Trophoblast cell (in vitro differentiated cells and primary cell): ENCODE measurements around the gene SLC5A1.
A peak's percentile ranks its signal among the peaks of the same experiment; 100 is the strongest.

Source experiments
- DNase-seq, 2 donors: peaks; one replicate each; pipeline ENCODE4 v3.0.0-alpha.2; 2016
- H2AFZ ChIP-seq: 2 replicates; pipeline ENCODE4 v1.6.1; 2013; ENCODE audit warnings: low read length, moderate library complexity, mild to moderate bottlenecking; ENCODE audit not compliant: insufficient read depth, poor library complexity
- H2AK5ac ChIP-seq: 2 replicates; pipeline ENCODE4 v1.6.1; 2013; ENCODE audit warnings: mild to moderate bottlenecking, low read length
- H2BK120ac ChIP-seq: 2 replicates; pipeline ENCODE4 v1.6.1; 2013; ENCODE audit warnings: low read length, mild to moderate bottlenecking, moderate library complexity; ENCODE audit not compliant: insufficient read depth, poor library complexity
- H2BK12ac ChIP-seq: 2 replicates; pipeline ENCODE4 v1.6.1; 2013; ENCODE audit warnings: mild to moderate bottlenecking, low read length, moderate library complexity
- H2BK5ac ChIP-seq: 2 replicates; pipeline ENCODE4 v1.6.1; 2013; ENCODE audit warnings: low read length, low read depth, moderate library complexity, mild to moderate bottlenecking; ENCODE audit not compliant: poor library complexity
- H3K14ac ChIP-seq: 2 replicates; pipeline ENCODE4 v1.6.1; 2013; ENCODE audit warnings: mild to moderate bottlenecking, low read length
- H3K18ac ChIP-seq: 2 replicates; pipeline ENCODE4 v1.6.1; 2013; ENCODE audit warnings: mild to moderate bottlenecking, low read length
- H3K23ac ChIP-seq: 2 replicates; pipeline ENCODE4 v1.6.1; 2013; ENCODE audit warnings: low read length
- H3K27ac ChIP-seq: 2 replicates; pipeline ENCODE4 v1.5.1; 2013; ENCODE audit warnings: low read depth, mild to moderate bottlenecking, inconsistent platforms, low read length, moderate library complexity
- H3K27me3 ChIP-seq: 2 replicates; pipeline ENCODE4 v1.6.1; 2013; ENCODE audit warnings: inconsistent platforms, mild to moderate bottlenecking, low read length, moderate library complexity; ENCODE audit not compliant: insufficient read depth
- H3K36me3 ChIP-seq, 2 experiments: 1 replicate in 1 of 2; 2 replicates in 1 of 2; pipeline ENCODE4 v1.6.1; 2013; ENCODE audit warnings: low read length in 2 of 2, mild to moderate bottlenecking in 2 of 2, moderate library complexity in 1 of 2; ENCODE audit not compliant: insufficient read depth in 2 of 2, control insufficient read depth in 1 of 2
- H3K4ac ChIP-seq: 2 replicates; pipeline ENCODE4 v1.6.1; 2013; ENCODE audit warnings: low read depth, mild to moderate bottlenecking, low read length, moderate library complexity
- H3K4me1 ChIP-seq, 2 experiments: 1 replicate in 1 of 2; 2 replicates in 1 of 2; pipeline ENCODE4 v1.6.1; 2013; ENCODE audit warnings: low read length in 2 of 2, mild to moderate bottlenecking in 2 of 2, moderate library complexity in 1 of 2; ENCODE audit not compliant: insufficient read depth in 2 of 2, control insufficient read depth in 1 of 2
- H3K4me2 ChIP-seq: 2 replicates; pipeline ENCODE4 v1.6.1; 2013; ENCODE audit warnings: inconsistent platforms, mild to moderate bottlenecking, low read length, moderate library complexity
- H3K4me3 ChIP-seq: 2 replicates; pipeline ENCODE4 v1.5.1; 2013; ENCODE audit warnings: mild to moderate bottlenecking, low read depth, low read length, inconsistent platforms
- H3K79me1 ChIP-seq: one replicate; pipeline ENCODE4 v1.6.1; 2013; ENCODE audit warnings: low read length
- H3K79me2 ChIP-seq: 2 replicates; pipeline ENCODE4 v1.6.1; 2013; ENCODE audit warnings: low read length, mild to moderate bottlenecking; ENCODE audit not compliant: control insufficient read depth, insufficient read depth, poor library complexity
- H3K9ac ChIP-seq: 2 replicates; pipeline ENCODE4 v1.6.1; 2013; ENCODE audit warnings: mild to moderate bottlenecking, low read length
- H3K9me3 ChIP-seq: 2 replicates; pipeline ENCODE4 v1.6.1; 2013; ENCODE audit warnings: low read depth, mild to moderate bottlenecking, control low read depth, inconsistent platforms, low read length; ENCODE audit not compliant: insufficient read depth
- H4K12ac ChIP-seq: 2 replicates; pipeline ENCODE4 v1.6.1; 2013; ENCODE audit warnings: low read depth, mild to moderate bottlenecking, low read length, moderate library complexity
- H4K8ac ChIP-seq: 2 replicates; pipeline ENCODE4 v1.6.1; 2013; ENCODE audit warnings: low read depth, mild to moderate bottlenecking, low read length, moderate library complexity
- H4K91ac ChIP-seq: one replicate; pipeline ENCODE4 v1.6.1; 2013; ENCODE audit warnings: low read depth, mild to moderate bottlenecking, low read length, moderate library complexity
- WGBS: extraction: QIAGEN DNeasy Blood & Tissue Kit; methylation state at CpG from one replicate; pipeline ENCODE4 v1.1.7; 2013; ENCODE audit warnings: missing lambda C conversion rate; ENCODE audit not compliant: insufficient read length, insufficient coverage; ENCODE audit errors: extremely low coverage; 5-methylcytosine and 5-hydroxymethylcytosine counted together

Gene SLC5A1

DNA sequence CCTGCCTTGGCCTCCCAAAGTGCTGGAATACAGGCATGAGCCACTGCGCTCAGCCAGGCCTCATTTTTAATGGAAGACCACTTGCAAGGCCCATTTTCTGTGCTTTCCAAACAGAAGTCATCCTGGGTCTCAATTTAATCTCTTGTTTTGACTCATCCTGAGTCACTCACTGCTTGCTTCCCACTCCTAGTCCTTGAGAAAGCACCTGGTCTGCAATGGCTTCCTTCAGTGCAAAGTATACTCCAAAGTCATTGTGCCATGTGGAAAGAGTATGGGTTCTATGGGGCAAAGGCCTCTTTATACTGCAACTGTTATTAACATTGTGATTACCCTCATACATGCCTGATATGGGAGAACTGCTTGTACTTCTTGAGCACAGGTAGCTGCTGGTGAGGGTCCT is 18.3 kb upstream of the SLC5A1 start:
- Histone ChIP-seq H2BK120ac (no peak overlapping the region), H2BK12ac (no peak overlapping the region), H4K8ac (no peak overlapping the region), H3K79me2 (no peaks in the 10 kb centered on the region), H3K18ac (no peak overlapping the region), H2BK5ac (no peak overlapping the region), H3K4me2 (no peak overlapping the region), H3K4ac (no peak overlapping the region), H3K79me1 (no peaks in the 10 kb centered on the region), H2AFZ (no peak overlapping the region), H3K27ac (no peak overlapping the region), H3K9me3 (no peaks in the 10 kb centered on the region), H3K4me3 (no peak overlapping the region), H3K4me1 (no peaks in the 10 kb centered on the region), H4K12ac (no peak overlapping the region), H4K91ac (no peak overlapping the region), H3K36me3 (no peaks in the 10 kb centered on the region), H2AK5ac (no peak overlapping the region), H3K27me3 (no peaks in the 10 kb centered on the region), H3K23ac (no peak overlapping the region), H3K14ac (no peak overlapping the region), H3K9ac (no peak overlapping the region)
- WGBS: no CpG with 5 or more reads among the region's 1 CpG
- peak; percentile 41 to 60 for DNase-seq

- Histone ChIP-seq H3K14ac (no peak overlapping the region), H2AK5ac (no peak overlapping the region), H2BK12ac (no peak overlapping the region), H3K79me2 (no peaks in the 10 kb centered on the region), H2BK5ac (no peak overlapping the region), H3K9me3 (no peaks in the 10 kb centered on the region), H3K9ac (no peak overlapping the region), H3K23ac (no peak overlapping the region), H3K18ac (no peak overlapping the region), H3K27ac (no peak overlapping the region), H4K12ac (no peak overlapping the region), H3K4ac (no peak overlapping the region), H3K36me3 (no peaks in the 10 kb centered on the region), H4K8ac (no peak overlapping the region), H4K91ac (no peak overlapping the region), H3K4me3 (no peak overlapping the region), H3K4me1 (no peaks in the 10 kb centered on the region), H3K4me2 (no peak overlapping the region), H2AFZ (no peak overlapping the region), H2BK120ac (no peak overlapping the region), H3K79me1 (no peaks in the 10 kb centered on the region), H3K27me3 (no peaks in the 10 kb centered on the region)
- no CpG with 5 or more reads among the region's 4 CpGs for WGBS
- peak; percentile 15 to 74 for DNase-seq
Measured at GRCh38 chr22:32030518-32031247, 12.4 kb upstream of the SLC5A1 start.

GRCh38 chr22:32031466-32031865 is 11.6 kb upstream of the SLC5A1 start:
- Histone ChIP-seq H2BK5ac (no peak overlapping the region), H3K4ac (no peak overlapping the region), H2AFZ (no peak overlapping the region), H3K27ac (no peak overlapping the region), H3K9ac (no peak overlapping the region), H3K79me1 (no peaks in the 10 kb centered on the region), H3K79me2 (no peaks in the 10 kb centered on the region), H3K18ac (no peak overlapping the region), H3K27me3 (no peaks in the 10 kb centered on the region), H3K36me3 (no peaks in the 10 kb centered on the region), H3K4me3 (no peak overlapping the region), H4K8ac (no peak overlapping the region), H3K4me1 (no peaks in the 10 kb centered on the region), H3K9me3 (no peaks in the 10 kb centered on the region), H4K91ac (no peak overlapping the region), H3K23ac (no peak overlapping the region), H3K14ac (no peak overlapping the region), H4K12ac (no peak overlapping the region), H2BK12ac (no peak overlapping the region), H2AK5ac (no peak overlapping the region), H3K4me2 (no peak overlapping the region), H2BK120ac (no peak overlapping the region)
- no peak for DNase-seq
- WGBS: no CpG with 5 or more reads among the region's 5 CpGs

- Histone ChIP-seq H2AK5ac (no peak overlapping the region), H3K4me1 (no peaks in the 10 kb centered on the region), H4K12ac (no peak overlapping the region), H4K91ac (no peak overlapping the region), H3K4me3 (no peak overlapping the region), H2BK120ac (no peak overlapping the region), H3K23ac (no peak overlapping the region), H3K36me3 (no peaks in the 10 kb centered on the region), H3K9me3 (no peaks in the 10 kb centered on the region), H3K4me2 (no peak overlapping the region), H3K18ac (no peak overlapping the region), H2AFZ (no peak overlapping the region), H2BK12ac (no peak overlapping the region), H3K79me1 (no peaks in the 10 kb centered on the region), H3K27ac (no peak overlapping the region), H3K79me2 (no peaks in the 10 kb centered on the region), H2BK5ac (no peak overlapping the region), H3K14ac (no peak overlapping the region), H3K9ac (no peak overlapping the region), H4K8ac (no peak overlapping the region), H3K4ac (no peak overlapping the region), H3K27me3 (no peaks in the 10 kb centered on the region)
- peak in 1 of 2 donors; percentile 21 for DNase-seq
- no CpG with 5 or more reads among the region's 5 CpGs for WGBS
Measured at GRCh38 chr22:32034275-32034674, 8.8 kb upstream of the SLC5A1 start.
